ENCODE measurements around the gene GLIPR1L1. TPM values are rescaled to one million over a fixed set of nuclear protein-coding genes. Genes with fewer than 3 reads are reported as not detected.

Gene GLIPR1L1
- total RNA-seq, 1 experiment from 2014 or later = 17.6 TPM

DNA sequence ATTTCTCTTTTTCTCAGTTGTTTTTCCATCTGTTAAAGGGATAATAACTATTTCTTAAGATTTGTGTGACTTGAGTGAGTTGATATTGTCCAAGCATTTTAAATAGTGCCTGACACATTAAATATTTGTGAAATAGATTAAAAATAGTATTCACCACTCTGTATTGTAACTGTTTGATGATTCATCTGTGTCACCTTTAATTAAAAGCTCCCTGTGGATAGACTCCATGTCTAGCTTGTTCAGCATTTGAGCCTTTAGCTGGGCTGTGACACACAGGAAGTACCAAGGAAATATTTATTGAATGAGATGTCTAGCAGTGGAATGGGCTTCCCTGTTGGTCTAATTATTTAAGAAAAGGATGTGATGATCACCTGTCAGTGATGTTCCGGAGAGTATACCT, 54.6 kb downstream of the GLIPR1L1 start:
- Histone ChIP-seq H3K4me3 (ENCODE audit: insufficient read depth, low read depth, low read length) (no peak overlapping the region), H3K27me3 (ENCODE audit: control insufficient read depth, insufficient read depth, low read length) (no peaks in the 10 kb centered on the region; the same call in 1 of the 2 replicates), H3K36me3 (replicated peaks; ENCODE audit: control insufficient read depth, insufficient read depth, low read length) (no peaks in the 10 kb centered on the region)
- DNase-seq = no peak

DNA sequence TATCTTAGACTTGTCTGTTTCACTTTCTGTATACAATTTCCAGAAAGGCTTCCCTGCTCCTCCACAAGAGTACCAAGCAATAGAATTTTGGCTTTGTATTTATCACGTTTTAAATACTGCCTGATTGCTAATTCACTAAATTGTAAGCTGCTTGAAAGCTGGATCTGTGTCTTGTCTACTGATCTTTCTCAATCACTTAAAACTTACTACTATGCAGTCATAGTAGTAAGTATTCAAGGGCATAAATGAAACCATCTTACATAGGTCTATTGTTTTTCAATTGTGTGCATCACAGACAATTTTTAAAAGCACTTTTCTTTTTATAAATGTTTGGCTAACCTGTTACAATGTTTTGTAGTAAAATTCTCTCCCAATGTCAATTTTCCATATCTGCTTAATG, 55.2 kb downstream of the GLIPR1L1 start:
- no peak for DNase-seq
- Histone ChIP-seq H3K27me3 (ENCODE audit: control insufficient read depth, insufficient read depth, low read length) (no peaks in the 10 kb centered on the region; the same call in 1 of the 2 replicates), H3K36me3 (replicated peaks; ENCODE audit: control insufficient read depth, insufficient read depth, low read length) (no peaks in the 10 kb centered on the region), H3K4me3 (ENCODE audit: insufficient read depth, low read depth, low read length) (no peak overlapping the region)

DNA sequence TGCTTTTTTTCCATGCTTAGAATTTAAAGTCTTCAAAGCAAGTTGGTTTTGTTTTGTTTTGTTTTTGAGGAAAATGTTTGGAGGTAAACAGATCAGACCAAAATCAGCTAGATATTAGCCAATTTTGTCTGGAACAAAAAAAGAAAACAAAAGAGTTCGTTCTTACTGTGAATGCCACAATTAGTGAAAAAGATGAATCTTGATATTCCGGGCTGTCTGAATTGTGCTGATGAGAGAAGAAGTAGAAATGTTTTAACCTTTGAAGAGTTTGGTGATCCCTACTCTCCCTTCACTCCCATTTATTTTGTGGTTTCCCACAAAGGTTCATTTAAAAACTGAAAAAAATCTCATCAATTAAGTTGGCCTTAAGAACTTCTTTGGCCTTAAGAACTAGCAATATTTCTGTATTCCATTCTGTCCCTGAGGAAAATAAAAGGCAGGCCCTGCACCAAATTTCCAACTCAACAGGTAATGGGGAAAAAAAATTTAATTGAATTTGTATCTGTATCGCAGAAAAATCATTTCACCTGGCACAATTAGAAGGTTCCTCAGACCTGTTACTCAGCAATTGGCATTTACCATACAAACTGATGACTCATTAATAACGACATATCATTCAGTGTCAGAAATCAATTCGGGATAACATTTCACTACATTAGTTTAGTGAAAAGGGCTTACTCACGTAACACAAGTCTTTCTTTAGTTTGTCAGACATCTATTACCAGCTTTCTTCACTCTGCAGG, 55.9 kb downstream of the GLIPR1L1 start:
- H3K36me3 ChIP-seq (replicated peaks; ENCODE audit: control insufficient read depth, insufficient read depth, low read length) = no peaks in the 10 kb centered on the region
- no peaks in the 10 kb centered on the region; the same call in 1 of the 2 replicates for H3K27me3 ChIP-seq (ENCODE audit: control insufficient read depth, insufficient read depth, low read length)
- DNase-seq = no peak
- H3K4me3 ChIP-seq (ENCODE audit: insufficient read depth, low read depth, low read length) = peak overlapping the region; percentile 17

DNA sequence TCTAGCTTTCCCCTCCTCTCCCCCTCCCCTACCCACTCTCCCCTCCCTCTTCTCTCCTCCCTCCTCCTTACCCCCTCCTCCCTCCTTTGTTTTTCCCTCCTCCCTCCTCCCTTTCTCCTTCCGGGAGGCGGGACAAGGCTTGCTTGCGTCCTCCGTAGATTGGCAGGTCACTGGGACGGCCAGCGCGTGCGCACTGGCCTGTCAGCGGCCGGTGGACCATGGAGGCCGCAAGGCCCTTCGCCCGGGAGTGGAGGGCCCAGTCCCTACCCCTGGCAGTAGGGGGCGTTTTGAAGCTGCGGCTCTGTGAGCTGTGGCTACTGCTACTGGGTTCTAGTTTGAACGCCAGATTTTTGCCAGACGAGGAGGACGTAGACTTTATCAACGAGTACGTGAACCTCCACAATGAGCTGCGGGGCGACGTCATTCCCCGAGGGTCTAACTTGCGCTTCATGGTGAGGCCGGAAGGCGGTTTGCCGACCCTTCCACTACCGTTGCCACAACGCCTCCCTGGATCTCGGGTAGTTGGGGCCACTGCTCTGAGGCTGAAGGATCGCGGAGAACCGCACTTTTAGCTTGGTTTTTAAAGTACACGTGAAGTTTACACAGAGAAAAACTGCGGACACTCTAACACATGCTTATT, 56.5 kb downstream of the GLIPR1L1 start, which contains the start of gene GLIPR1L2:
GLIPR1L2 (plus strand) TSS at position 191 of the 640 bp plus-strand sequence; CDS start at position 219, 28 bp downstream.
- peak; percentile 84 for DNase-seq
- Histone ChIP-seq H3K27me3 (ENCODE audit: control insufficient read depth, insufficient read depth, low read length) (no peaks in the 10 kb centered on the region; the same call in 1 of the 2 replicates), H3K4me3 (ENCODE audit: insufficient read depth, low read depth, low read length) (peak within 1 kb of the TSS; percentile 58), H3K36me3 (replicated peaks; ENCODE audit: control insufficient read depth, insufficient read depth, low read length) (no peaks in the 10 kb centered on the region)

DNA sequence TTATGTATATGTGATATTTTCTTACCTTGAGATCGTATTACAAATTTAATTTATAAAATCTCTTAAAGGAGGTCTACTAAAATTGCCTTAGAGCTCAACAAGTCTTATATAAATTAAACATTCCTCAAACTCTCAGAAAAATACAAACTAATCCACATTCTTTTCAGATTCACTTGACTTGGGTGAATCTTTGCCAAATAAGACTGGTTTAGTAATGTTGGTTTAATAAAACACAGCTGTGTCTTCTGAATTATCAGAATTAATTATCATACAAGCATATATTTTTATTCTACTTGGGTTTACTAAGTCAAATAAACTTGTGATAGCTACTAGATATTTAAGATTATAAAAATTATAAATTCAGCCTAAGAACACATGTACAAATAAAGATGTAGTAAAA, 69.8 kb downstream of the GLIPR1L1 start:
- no peaks in the 10 kb centered on the region for H3K36me3 ChIP-seq (replicated peaks; ENCODE audit: control insufficient read depth, insufficient read depth, low read length)
- no peak overlapping the region for H3K4me3 ChIP-seq (ENCODE audit: insufficient read depth, low read depth, low read length)
- DNase-seq = no peak
- H3K27me3 ChIP-seq (ENCODE audit: control insufficient read depth, insufficient read depth, low read length) = no peaks in the 10 kb centered on the region

DNA sequence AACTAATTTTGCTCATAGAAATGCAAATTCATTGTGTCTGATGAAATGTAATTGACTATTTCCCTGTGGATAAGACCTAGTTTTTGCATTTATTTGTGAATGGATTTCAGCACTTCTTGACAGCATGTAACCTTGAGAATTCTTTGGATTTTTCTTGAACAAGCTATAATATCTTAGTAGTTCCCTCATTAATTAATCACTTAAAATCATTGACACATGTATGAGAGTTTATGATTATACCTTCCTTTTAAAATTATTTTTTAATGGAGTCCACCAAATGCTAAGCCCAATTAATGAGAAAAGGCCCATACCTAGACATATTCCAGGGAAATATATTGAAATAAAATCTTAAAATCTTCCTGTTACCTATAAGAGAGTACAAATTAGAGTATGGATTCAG, 73.2 kb downstream of the GLIPR1L1 start:
- DNase-seq = no peak
- no peaks in the 10 kb centered on the region for H3K27me3 ChIP-seq (ENCODE audit: control insufficient read depth, insufficient read depth, low read length)

DNA sequence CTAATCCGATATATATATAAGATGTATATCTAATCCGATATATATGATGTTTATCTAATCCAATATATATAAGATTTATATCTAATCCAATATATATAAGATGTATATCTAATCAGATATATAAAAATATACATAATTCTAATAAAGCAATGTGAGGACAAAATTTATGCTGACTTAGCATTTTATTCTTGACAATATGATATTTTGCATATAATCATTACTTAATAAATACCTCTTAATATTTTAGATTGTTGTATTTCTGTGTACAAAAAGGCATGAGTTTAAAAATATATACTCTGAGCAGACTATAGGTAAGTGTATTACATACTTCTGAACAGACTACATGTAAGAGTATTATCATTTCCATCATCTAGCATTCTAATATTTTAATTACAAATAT, 75.4 kb downstream of the GLIPR1L1 start:
- no peaks in the 10 kb centered on the region for H3K27me3 ChIP-seq (ENCODE audit: control insufficient read depth, insufficient read depth, low read length)
- no peak for DNase-seq
- H3K4me3 ChIP-seq (ENCODE audit: insufficient read depth, low read depth, low read length) = no peak overlapping the region
- no peaks in the 10 kb centered on the region for H3K36me3 ChIP-seq (replicated peaks; ENCODE audit: control insufficient read depth, insufficient read depth, low read length)

More for the DNA sequence above, 73.2 kb downstream of the GLIPR1L1 start:
- no peak overlapping the region for H3K4me3 ChIP-seq (ENCODE audit: insufficient read depth, low read depth, low read length)
- no peaks in the 10 kb centered on the region for H3K36me3 ChIP-seq (replicated peaks; ENCODE audit: control insufficient read depth, insufficient read depth, low read length)

DNA sequence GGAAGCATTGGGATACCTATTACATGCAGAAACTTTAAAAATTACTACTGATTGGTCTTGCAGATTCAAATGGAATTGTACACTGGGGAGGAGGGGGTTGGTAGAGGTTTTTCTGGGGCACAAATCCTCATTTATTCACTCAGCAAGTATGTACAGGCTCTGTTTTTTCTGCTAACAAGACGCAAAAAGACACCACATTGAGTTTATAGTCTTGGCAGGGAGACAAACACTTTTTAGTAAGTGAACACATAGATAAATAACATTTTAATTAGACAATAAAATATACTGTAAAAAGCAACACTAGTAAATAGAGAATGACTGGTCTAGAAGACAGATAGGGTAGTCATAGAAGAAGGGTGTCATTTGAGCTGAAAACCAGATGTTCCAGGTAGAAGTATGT, 80.2 kb downstream of the GLIPR1L1 start:
- H3K36me3 ChIP-seq (replicated peaks; ENCODE audit: control insufficient read depth, insufficient read depth, low read length) = no peaks in the 10 kb centered on the region
- no peak for DNase-seq
- no peaks in the 10 kb centered on the region for H3K27me3 ChIP-seq (ENCODE audit: control insufficient read depth, insufficient read depth, low read length)
- no peak overlapping the region for H3K4me3 ChIP-seq (ENCODE audit: insufficient read depth, low read depth, low read length)

DNA sequence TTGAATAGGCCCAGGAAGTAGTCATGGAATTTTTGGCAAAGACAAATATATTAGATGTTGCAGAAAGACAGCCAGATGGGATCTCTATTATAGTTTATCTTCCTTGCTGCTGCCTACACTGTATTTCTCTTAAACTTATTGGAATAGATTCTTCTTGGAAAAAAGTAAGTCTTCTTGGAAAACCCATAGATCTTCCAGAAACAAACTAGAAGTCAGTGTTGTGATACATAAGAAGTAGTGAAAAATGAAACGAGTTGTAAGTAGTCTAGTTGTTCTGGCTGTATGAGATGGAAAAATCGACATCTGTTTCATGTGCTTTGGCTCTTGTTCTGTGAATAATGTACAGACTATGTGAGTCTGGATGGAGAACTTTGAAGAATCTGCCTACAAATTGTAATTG, 85.4 kb downstream of the GLIPR1L1 start:
- Histone ChIP-seq H3K27me3 (ENCODE audit: control insufficient read depth, insufficient read depth, low read length) (no peaks in the 10 kb centered on the region), H3K4me3 (ENCODE audit: insufficient read depth, low read depth, low read length) (no peak overlapping the region), H3K36me3 (replicated peaks; ENCODE audit: control insufficient read depth, insufficient read depth, low read length) (no peaks in the 10 kb centered on the region)
- no peak for DNase-seq

Other genes with a start within 250 kb of the GLIPR1L1 start
- not detected in 2 replicates for gene KCNC2, start 124.8 kb upstream of the GLIPR1L1 start, total RNA-seq (2014; rRNA removed; shearing (Covaris generic))
- 3.2 and 5.2 TPM in 2 replicates for gene CAPS2, start 4.3 kb upstream of the GLIPR1L1 start, total RNA-seq (2014; rRNA removed; shearing (Covaris generic))
- not detected in 2 replicates for gene GLIPR1L2, start 56.4 kb downstream of the GLIPR1L1 start, total RNA-seq (2014; rRNA removed; shearing (Covaris generic))
- gene GLIPR1, start 146.1 kb downstream of the GLIPR1L1 start, total RNA-seq (2014; rRNA removed; shearing (Covaris generic)) = 0.21 and 0.52 TPM in 2 replicates
- 25.6 and 35.0 TPM in 2 replicates for gene KRR1, start 176.9 kb downstream of the GLIPR1L1 start, total RNA-seq (2014; rRNA removed; shearing (Covaris generic))

Data from H7 (cell line).